Measurements from ENCODE around the gene TBX22. TPM values are rescaled to one million over a fixed set of nuclear protein-coding genes. Genes with fewer than 3 reads are reported as not detected.

TBX22 gene
- not detected for polyA plus RNA-seq (2013)

GRCh38 chrX:80014141-80014940 is at the start of gene TBX22:
TSS of gene TBX22 (plus strand) at chrX:80014753. CDS start at chrX:80022270, 7,517 bp downstream.
- Histone ChIP-seq H3K27ac (ENCODE audit: insufficient read depth in 1 of 2, low read depth in 1 of 2, low read length in 2 of 2, poor library complexity in 1 of 2, severe bottlenecking in 2 of 2) (no peak within 1 kb of the TSS), H3K27me3 (replicated peaks in 2 of 5; ENCODE audit: control insufficient read depth in 4 of 5, insufficient read depth in 5 of 5, low read length in 4 of 5) (peaks cover 0 to 10% (median 5%) of the 10 kb centered on the region in 5 experiments), H3K4me1 (ENCODE audit: control extremely low read depth in 1 of 4, control insufficient read depth in 4 of 4, insufficient read depth in 4 of 4, low read length in 3 of 4) (no peaks in the 10 kb centered on the region), H3K36me3 (ENCODE audit: control insufficient read depth in 4 of 4, insufficient read depth in 4 of 4, low read length in 3 of 4) (no peaks in the 10 kb centered on the region), H3K9me3 (ENCODE audit: control extremely low read depth in 1 of 5, control insufficient read depth in 4 of 5, insufficient read depth in 2 of 5, low read depth in 1 of 5, low read length in 4 of 5) (peaks cover 0 to 1% (median 0%) of the 10 kb centered on the region in 5 experiments), H3K4me3 (ENCODE audit: control insufficient read depth in 1 of 7, extremely low read depth in 1 of 7, insufficient read depth in 4 of 7, low read depth in 2 of 7, low read length in 6 of 7) (no peak within 1 kb of the TSS)
- POLR2A ChIA-PET, result no interaction called here
- CTCF ChIA-PET, result no interaction called here
- WGBS (ENCODE audit: insufficient coverage), result 50% methylated on average over 3 of the region's 5 CpGs
- DNase-seq, result no peak

- CTCF ChIA-PET, result no interaction called here
- no peaks in the 10 kb centered on the region for H3K4me1 ChIP-seq (ENCODE audit: control extremely low read depth in 1 of 4, control insufficient read depth in 4 of 4, insufficient read depth in 4 of 4, low read length in 3 of 4)
- no peak for DNase-seq
- no peaks in the 10 kb centered on the region for H3K27me3 ChIP-seq (replicated peaks in 2 of 5; ENCODE audit: control insufficient read depth in 4 of 5, insufficient read depth in 5 of 5, low read length in 4 of 5)
- peaks cover 0 to 2% (median 0%) of the 10 kb centered on the region in 5 experiments for H3K9me3 ChIP-seq (ENCODE audit: control extremely low read depth in 1 of 5, control insufficient read depth in 4 of 5, insufficient read depth in 2 of 5, low read depth in 1 of 5, low read length in 4 of 5)
- POLR2A ChIA-PET, result no interaction called here
- H3K36me3 ChIP-seq (ENCODE audit: control insufficient read depth in 4 of 4, insufficient read depth in 4 of 4, low read length in 3 of 4), result no peaks in the 10 kb centered on the region
- no peak overlapping the region for H3K27ac ChIP-seq (ENCODE audit: insufficient read depth in 1 of 2, low read depth in 1 of 2, low read length in 2 of 2, poor library complexity in 1 of 2, severe bottlenecking in 2 of 2)
- no peak overlapping the region for H3K4me3 ChIP-seq (ENCODE audit: control insufficient read depth in 1 of 7, extremely low read depth in 1 of 7, insufficient read depth in 4 of 7, low read depth in 2 of 7, low read length in 6 of 7)
These were observed 38.9 kb upstream of the TBX22 start for GRCh38 chrX:79975605-79976004.

GRCh38 chrX:80004458-80004857 is 10.1 kb upstream of the TBX22 start:
- ChIA-PET CTCF (no interaction called here), POLR2A (no interaction called here)
- Histone ChIP-seq H3K27me3 (replicated peaks in 2 of 5; ENCODE audit: control insufficient read depth in 4 of 5, insufficient read depth in 5 of 5, low read length in 4 of 5) (no peaks in the 10 kb centered on the region), H3K27ac (ENCODE audit: insufficient read depth in 1 of 2, low read depth in 1 of 2, low read length in 2 of 2, poor library complexity in 1 of 2, severe bottlenecking in 2 of 2) (no peak overlapping the region), H3K36me3 (ENCODE audit: control insufficient read depth in 4 of 4, insufficient read depth in 4 of 4, low read length in 3 of 4) (no peaks in the 10 kb centered on the region), H3K4me1 (ENCODE audit: control extremely low read depth in 1 of 4, control insufficient read depth in 4 of 4, insufficient read depth in 4 of 4, low read length in 3 of 4) (no peaks in the 10 kb centered on the region), H3K9me3 (ENCODE audit: control extremely low read depth in 1 of 5, control insufficient read depth in 4 of 5, insufficient read depth in 2 of 5, low read depth in 1 of 5, low read length in 4 of 5) (no peaks in the 10 kb centered on the region), H3K4me3 (ENCODE audit: control insufficient read depth in 1 of 7, extremely low read depth in 1 of 7, insufficient read depth in 4 of 7, low read depth in 2 of 7, low read length in 6 of 7) (no peak overlapping the region)
- no peak for DNase-seq
- WGBS (ENCODE audit: insufficient coverage), result 33% methylated on average over 1 of the region's 2 CpGs

GRCh38 chrX:80011522-80011921 is 3.0 kb upstream of the TBX22 start:
- no peaks in the 10 kb centered on the region for H3K4me1 ChIP-seq (ENCODE audit: control extremely low read depth in 1 of 4, control insufficient read depth in 4 of 4, insufficient read depth in 4 of 4, low read length in 3 of 4)
- POLR2A ChIA-PET, result no interaction called here

GRCh38 chrX:80016182-80016581 is 1.6 kb downstream of the TBX22 start:
- ChIA-PET POLR2A (no interaction called here), CTCF (no interaction called here)
- WGBS (ENCODE audit: insufficient coverage), result 50% methylated on average over 1 of the region's 3 CpGs
- H3K36me3 ChIP-seq (ENCODE audit: control insufficient read depth in 4 of 4, insufficient read depth in 4 of 4, low read length in 3 of 4), result no peaks in the 10 kb centered on the region
- no peak overlapping the region for H3K4me3 ChIP-seq (ENCODE audit: control insufficient read depth in 1 of 7, extremely low read depth in 1 of 7, insufficient read depth in 4 of 7, low read depth in 2 of 7, low read length in 6 of 7)
- H3K4me1 ChIP-seq (ENCODE audit: control extremely low read depth in 1 of 4, control insufficient read depth in 4 of 4, insufficient read depth in 4 of 4, low read length in 3 of 4), result no peaks in the 10 kb centered on the region
- peaks cover 0 to 11% (median 5%) of the 10 kb centered on the region in 5 experiments for H3K27me3 ChIP-seq (replicated peaks in 2 of 5; ENCODE audit: control insufficient read depth in 4 of 5, insufficient read depth in 5 of 5, low read length in 4 of 5)
- H3K27ac ChIP-seq (ENCODE audit: insufficient read depth in 1 of 2, low read depth in 1 of 2, low read length in 2 of 2, poor library complexity in 1 of 2, severe bottlenecking in 2 of 2), result no peak overlapping the region
- peaks cover 0 to 1% (median 0%) of the 10 kb centered on the region in 5 experiments for H3K9me3 ChIP-seq (ENCODE audit: control extremely low read depth in 1 of 5, control insufficient read depth in 4 of 5, insufficient read depth in 2 of 5, low read depth in 1 of 5, low read length in 4 of 5)
- DNase-seq, result no peak

More at GRCh38 chrX:80011522-80011921, 3.0 kb upstream of the TBX22 start:
- H3K9me3 ChIP-seq (ENCODE audit: control extremely low read depth in 1 of 5, control insufficient read depth in 4 of 5, insufficient read depth in 2 of 5, low read depth in 1 of 5, low read length in 4 of 5), result peaks cover 0 to 1% (median 0%) of the 10 kb centered on the region in 5 experiments
- no peaks in the 10 kb centered on the region for H3K36me3 ChIP-seq (ENCODE audit: control insufficient read depth in 4 of 4, insufficient read depth in 4 of 4, low read length in 3 of 4)
- WGBS (ENCODE audit: insufficient coverage), result 69% methylated on average over 7 of the region's 10 CpGs
- DNase-seq, result no peak
- H3K4me3 ChIP-seq (ENCODE audit: control insufficient read depth in 1 of 7, extremely low read depth in 1 of 7, insufficient read depth in 4 of 7, low read depth in 2 of 7, low read length in 6 of 7), result no peak overlapping the region
- peaks cover 0 to 10% (median 5%) of the 10 kb centered on the region in 5 experiments for H3K27me3 ChIP-seq (replicated peaks in 2 of 5; ENCODE audit: control insufficient read depth in 4 of 5, insufficient read depth in 5 of 5, low read length in 4 of 5)
- no peak overlapping the region for H3K27ac ChIP-seq (ENCODE audit: insufficient read depth in 1 of 2, low read depth in 1 of 2, low read length in 2 of 2, poor library complexity in 1 of 2, severe bottlenecking in 2 of 2)
- CTCF ChIA-PET, result no interaction called here

- CTCF ChIA-PET, result no interaction called here
- Histone ChIP-seq H3K4me1 (ENCODE audit: control extremely low read depth in 1 of 4, control insufficient read depth in 4 of 4, insufficient read depth in 4 of 4, low read length in 3 of 4) (no peaks in the 10 kb centered on the region), H3K36me3 (ENCODE audit: control insufficient read depth in 4 of 4, insufficient read depth in 4 of 4, low read length in 3 of 4) (no peaks in the 10 kb centered on the region), H3K27me3 (replicated peaks in 2 of 5; ENCODE audit: control insufficient read depth in 4 of 5, insufficient read depth in 5 of 5, low read length in 4 of 5) (peaks cover 0 to 37% (median 10%) of the 10 kb centered on the region in 5 experiments), H3K4me3 (ENCODE audit: control insufficient read depth in 1 of 7, extremely low read depth in 1 of 7, insufficient read depth in 4 of 7, low read depth in 2 of 7, low read length in 6 of 7) (no peak overlapping the region), H3K27ac (ENCODE audit: insufficient read depth in 1 of 2, low read depth in 1 of 2, low read length in 2 of 2, poor library complexity in 1 of 2, severe bottlenecking in 2 of 2) (no peak overlapping the region), H3K9me3 (ENCODE audit: control extremely low read depth in 1 of 5, control insufficient read depth in 4 of 5, insufficient read depth in 2 of 5, low read depth in 1 of 5, low read length in 4 of 5) (no peaks in the 10 kb centered on the region)
- POLR2A ChIA-PET, result no interaction called here
- 35% methylated on average over 4 of the region's 4 CpGs for WGBS (ENCODE audit: insufficient coverage)
- no peak for DNase-seq
These were observed 7.1 kb downstream of the TBX22 start for GRCh38 chrX:80021621-80022020.

GRCh38 chrX:80022363-80023031 is 7.9 kb downstream of the TBX22 start:
- CTCF ChIA-PET, result no interaction called here
- Histone ChIP-seq H3K27ac (ENCODE audit: insufficient read depth in 1 of 2, low read depth in 1 of 2, low read length in 2 of 2, poor library complexity in 1 of 2, severe bottlenecking in 2 of 2) (no peak overlapping the region), H3K4me1 (ENCODE audit: control extremely low read depth in 1 of 4, control insufficient read depth in 4 of 4, insufficient read depth in 4 of 4, low read length in 3 of 4) (no peaks in the 10 kb centered on the region), H3K9me3 (ENCODE audit: control extremely low read depth in 1 of 5, control insufficient read depth in 4 of 5, insufficient read depth in 2 of 5, low read depth in 1 of 5, low read length in 4 of 5) (no peaks in the 10 kb centered on the region), H3K36me3 (ENCODE audit: control insufficient read depth in 4 of 4, insufficient read depth in 4 of 4, low read length in 3 of 4) (no peaks in the 10 kb centered on the region), H3K27me3 (replicated peaks in 2 of 5; ENCODE audit: control insufficient read depth in 4 of 5, insufficient read depth in 5 of 5, low read length in 4 of 5) (peaks cover 0 to 37% (median 10%) of the 10 kb centered on the region in 5 experiments), H3K4me3 (ENCODE audit: control insufficient read depth in 1 of 7, extremely low read depth in 1 of 7, insufficient read depth in 4 of 7, low read depth in 2 of 7, low read length in 6 of 7) (no peak overlapping the region)
- DNase-seq, result no peak
- POLR2A ChIA-PET, result no interaction called here
- 29% methylated on average over 22 of the region's 35 CpGs for WGBS (ENCODE audit: insufficient coverage)
